IMR-90 (cell line): ENCODE results near the gene TTI1. TPM values are rescaled to one million over a fixed set of nuclear protein-coding genes. Genes with fewer than 3 reads are reported as not detected.
A peak's percentile ranks its signal among the peaks of the same experiment; 100 is the strongest.

Experiments used
- ATAC-seq: fragments of 200-7000 bp; cut with Tn5 transposase; 2 replicates; pipeline ENCODE4 v1.9.1; 2020; ENCODE audit warnings: low read depth, mild to moderate bottlenecking, moderate library complexity
- BruUV-seq: library from RNA; stranded (reverse); fragments of 400-500 nt; replicated peaks from 2 replicates; lab custom pipeline; 2021; lab: Mats Ljungman, UMichigan
- CTCF ChIA-PET: fragments of 300-600 bp; formaldehyde crosslinking; extraction: SDS; loops from one replicate; lab custom pipeline; 2021; ENCODE audit warnings: antibody characterized with exemption; lab: Yijun Ruan, JAX
- POLR2A ChIA-PET: fragments of 300-600 bp; sonication (Branson Sonifier 250); formaldehyde crosslinking; loops from one replicate; lab custom pipeline; 2022; ENCODE audit warnings: antibody characterized with exemption; ENCODE audit not compliant: unreplicated experiment; lab: Charles Lee
- DNase-seq: peaks from one replicate; pipeline ENCODE4 v3.0.0; 2013
- H2AFZ ChIP-seq: replicated peaks from 2 replicates; pipeline ENCODE3; 2013; ENCODE audit warnings: low read length, mild to moderate bottlenecking; ENCODE audit not compliant: poor library complexity
- H2AK5ac ChIP-seq: 2 replicates; pipeline ENCODE4 v1.6.1; 2013; ENCODE audit warnings: low read depth, low read length, inconsistent platforms
- H2AK9ac ChIP-seq: replicated peaks from 2 replicates; pipeline ENCODE3; 2013; ENCODE audit warnings: mild to moderate bottlenecking, low read depth, low read length, moderate library complexity; ENCODE audit not compliant: poor library complexity
- H2BK120ac ChIP-seq: 2 replicates; pipeline ENCODE4 v1.6.1; 2013; ENCODE audit warnings: low read depth, low read length, inconsistent platforms
- H2BK15ac ChIP-seq: 3 replicates; pipeline ENCODE4 v1.6.1; 2013; ENCODE audit warnings: low read depth, low read length, inconsistent platforms
- H2BK20ac ChIP-seq: 2 replicates; pipeline ENCODE4 v1.6.1; 2013; ENCODE audit warnings: low read depth, mild to moderate bottlenecking, inconsistent platforms, low read length, moderate library complexity
- H2BK5ac ChIP-seq: 2 replicates; pipeline ENCODE4 v1.6.1; 2013; ENCODE audit warnings: mild to moderate bottlenecking, low read depth, low read length, inconsistent platforms; ENCODE audit not compliant: poor library complexity, severe bottlenecking
- H3K14ac ChIP-seq: replicated peaks from 2 replicates; pipeline ENCODE4 v1.6.1; 2013; ENCODE audit warnings: low read depth, low read length, inconsistent platforms
- H3K18ac ChIP-seq: 2 replicates; pipeline ENCODE4 v1.6.1; 2013; ENCODE audit warnings: low read depth, low read length, control low read depth
- H3K23ac ChIP-seq: 2 replicates; pipeline ENCODE4 v1.6.1; 2013; ENCODE audit warnings: low read depth, low read length, inconsistent platforms
- H3K27ac ChIP-seq: 2 replicates; pipeline ENCODE4 v1.5.1; 2013; ENCODE audit warnings: mild to moderate bottlenecking, control low read depth, low read length; ENCODE audit not compliant: insufficient read depth
- H3K27me3 ChIP-seq: 2 replicates; pipeline ENCODE4 v1.6.1; 2013; ENCODE audit warnings: low read length; ENCODE audit not compliant: control insufficient read depth, insufficient read depth
- H3K36me3 ChIP-seq: 2 replicates; pipeline ENCODE4 v1.6.1; 2013; ENCODE audit warnings: low read length, mixed read lengths; ENCODE audit not compliant: control insufficient read depth, insufficient read depth
- H3K4ac ChIP-seq: 2 replicates; pipeline ENCODE4 v1.6.1; 2013; ENCODE audit warnings: low read depth, low read length, inconsistent platforms
- H3K4me1 ChIP-seq: 2 replicates; pipeline ENCODE4 v1.6.1; 2013; ENCODE audit warnings: low read length, mixed read lengths; ENCODE audit not compliant: control insufficient read depth, insufficient read depth
- H3K4me2 ChIP-seq: 2 replicates; pipeline ENCODE4 v1.6.1; 2013; ENCODE audit warnings: low read depth, mild to moderate bottlenecking, control low read depth, low read length, moderate library complexity
- H3K4me3 ChIP-seq: 2 replicates; pipeline ENCODE4 v1.5.1; 2013; ENCODE audit warnings: low read depth, mild to moderate bottlenecking, control low read depth, low read length, moderate library complexity; ENCODE audit not compliant: insufficient read depth
- H3K56ac ChIP-seq: 2 replicates; pipeline ENCODE4 v1.6.1; 2013; ENCODE audit warnings: low read length, inconsistent platforms; ENCODE audit not compliant: insufficient read depth; ENCODE audit errors: extremely low read depth
- H3K79me1 ChIP-seq, 2 experiments: 2 replicates each; pipeline ENCODE4 v1.6.1; 2013; ENCODE audit warnings: low read length in 2 of 2, inconsistent platforms in 1 of 2, low read depth in 1 of 2
- H3K9ac ChIP-seq: 2 replicates; pipeline ENCODE4 v1.6.1; 2013; ENCODE audit warnings: low read depth, low read length, control low read depth
- H3K9me1 ChIP-seq: 2 replicates; pipeline ENCODE4 v1.6.1; 2013; ENCODE audit warnings: low read length, inconsistent platforms; ENCODE audit not compliant: insufficient read depth
- H3K9me3 ChIP-seq: 2 replicates; pipeline ENCODE4 v1.6.1; 2013; ENCODE audit warnings: low read length; ENCODE audit not compliant: control insufficient read depth, insufficient read depth
- H4K20me1 ChIP-seq: 2 replicates; pipeline ENCODE4 v1.6.1; 2013; ENCODE audit warnings: low read length, inconsistent platforms; ENCODE audit not compliant: insufficient read depth
- H4K5ac ChIP-seq: 2 replicates; pipeline ENCODE4 v1.6.1; 2013; ENCODE audit warnings: mild to moderate bottlenecking, low read depth, low read length, control low read depth
- H4K8ac ChIP-seq, 2 experiments: 2 replicates each; pipeline ENCODE4 v1.6.1; 2013; ENCODE audit warnings: low read depth in 2 of 2, low read length in 2 of 2, control low read depth in 1 of 2, inconsistent platforms in 1 of 2
- H4K91ac ChIP-seq: 2 replicates; pipeline ENCODE4 v1.6.1; 2013; ENCODE audit warnings: low read depth, low read length, inconsistent platforms; ENCODE audit not compliant: insufficient read depth
- ELK1 ChIP-seq: fragments of 150-350 bp; IDR thresholded peaks from 2 replicates; pipeline ENCODE4 v1.6.1; 2016; ENCODE audit warnings: low read depth, mild to moderate bottlenecking, low read length, moderate library complexity, borderline replicate concordance
- FOS ChIP-seq: fragments of 150-350 bp; IDR thresholded peaks from 2 replicates; pipeline ENCODE4 v1.6.1; 2016; ENCODE audit warnings: low read depth, low read length
- MAFK ChIP-seq: IDR thresholded peaks from 2 replicates; pipeline ENCODE4 v1.6.1; 2012; ENCODE audit warnings: low read depth, low read length, improper control_type of control experiment
- NFE2L2 ChIP-seq: fragments of 150-350 bp; IDR thresholded peaks from 2 replicates; pipeline ENCODE4 v1.6.1; 2016; ENCODE audit warnings: low read depth, mild to moderate bottlenecking, low read length
- RAD21 ChIP-seq: IDR thresholded peaks from 2 replicates; pipeline ENCODE4 v1.6.1; 2012; ENCODE audit warnings: low read length, improper control_type of control experiment
- RCOR1 ChIP-seq: IDR thresholded peaks from 2 replicates; pipeline ENCODE4 v1.6.1; 2012; ENCODE audit warnings: mild to moderate bottlenecking, low read length, improper control_type of control experiment; ENCODE audit not compliant: insufficient replicate concordance
- RFX5 ChIP-seq: IDR thresholded peaks from 2 replicates; pipeline ENCODE4 v1.8.0; 2012; ENCODE audit warnings: low read depth, mild to moderate bottlenecking, low read length, moderate library complexity
- dilution Hi-C: fragments of 300-500 bp; cut with HindIII; formaldehyde crosslinking; loops from one replicate; pipeline ENCODE4 v1.14.3; 2018; ENCODE audit warnings: low sequenced_read_pairs; ENCODE audit not compliant: unreplicated experiment
- in situ Hi-C: fragments of 300-500 bp; cut with MboI; formaldehyde crosslinking; loops from 3 replicates; pipeline ENCODE4 v1.14.3; 2019; ENCODE audit warnings: low sequenced_read_pairs, inconsistent platforms, mixed read lengths
- intact Hi-C: fragments of 100-400 bp; cut with micrococcal nuclease; formaldehyde crosslinking; loops from 2 replicates; pipeline ENCODE4 v1.10.0; 2022
- polyA plus RNA-seq, 3 experiments: library from polyadenylated mRNA; depleted of rRNA; stranded (reverse); fragments of >200 nt; gene quantifications; 2 replicates each; pipeline ENCODE4 v1.2.3, GENCODE V29; 2012; ENCODE audit warnings: low replicate concordance in 1 of 3
- total RNA-seq: library from RNA; depleted of rRNA; stranded (reverse); fragments of >200 nt; gene quantifications from 2 replicates; pipeline ENCODE4 v1.2.3, GENCODE V29; 2012

TTI1 gene
- total and polyA plus RNA-seq, 2 of the 4 experiments (the other 2 are of a cell fraction): 12.5 to 17.6 TPM

GRCh38 chr20:37970856-37971245 is 62.4 kb downstream of the TTI1 start:
- CTCF ChIA-PET: no interaction called here
- no TSS peak for BruUV-seq
- dilution Hi-C loops: no loop called here

More at GRCh38 chr20:37970856-37971245, 62.4 kb downstream of the TTI1 start:
- Histone ChIP-seq H2BK20ac (no peak overlapping the region), H2BK120ac (no peak overlapping the region), H3K56ac (no peak overlapping the region), H3K9ac (no peak overlapping the region), H3K9me1 (no peaks in the 10 kb centered on the region), H2AK9ac (no peak overlapping the region), H2BK15ac (no peak overlapping the region), H4K8ac (no peak overlapping the region), H3K14ac (no peak overlapping the region), H3K27ac (no peak overlapping the region), H3K36me3 (no peaks in the 10 kb centered on the region; the same call in 1 of the 2 replicates), H4K5ac (no peak overlapping the region), H2BK5ac (no peak overlapping the region), H3K18ac (no peak overlapping the region), H3K27me3 (peaks cover 6% of the 10 kb centered on the region), H3K4me1 (no peaks in the 10 kb centered on the region), H3K9me3 (no peaks in the 10 kb centered on the region), H3K4ac (no peak overlapping the region), H4K91ac (no peak overlapping the region), H2AFZ (peak overlapping the region; percentile 28), H3K23ac (no peak overlapping the region), H4K20me1 (no peaks in the 10 kb centered on the region), H3K4me3 (no peak overlapping the region), H3K79me1 (no peaks in the 10 kb centered on the region), H2AK5ac (no peak overlapping the region), H3K4me2 (no peak overlapping the region)
- in situ Hi-C loops: no loop called here
- POLR2A ChIA-PET: no interaction called here
- TF ChIP-seq RFX5 (no peak), FOS (no peak), ELK1 (no peak), NFE2L2 (no peak), MAFK (no peak), RCOR1 (no peak), RAD21 (no peak)
- DNase-seq (no peak), ATAC-seq (no peak)
- intact Hi-C loops: no loop called here
